B cell (primary cell): ENCODE measurements around the gene CHCHD2. TPM values are rescaled to one million over a fixed set of nuclear protein-coding genes. Genes with fewer than 3 reads are reported as not detected.

Experiments
- ATAC-seq: fragments of 200-7000 bp; cut with Tn5 transposase; one replicate; pipeline ENCODE4 v1.10.0; 2021; ENCODE audit warnings: low read depth, mild to moderate bottlenecking, moderate number of reproducible peaks, moderate library complexity
- CTCF ChIA-PET: fragments of 350-600 bp; sonication (Branson Sonifier 250); formaldehyde crosslinking; loops from one replicate; lab custom pipeline; 2021; ENCODE audit warnings: antibody characterized with exemption, inconsistent platforms; lab: Charles Lee
- POLR2A ChIA-PET: fragments of 350-600 bp; sonication (Branson Sonifier 250); formaldehyde crosslinking; loops from one replicate; lab custom pipeline; 2021; ENCODE audit warnings: antibody characterized with exemption; lab: Charles Lee
- DNase-seq: peaks from one replicate; pipeline ENCODE4 v3.0.0; 2013
- H2AFZ ChIP-seq: 2 replicates; pipeline ENCODE4 v1.6.1; 2012; ENCODE audit warnings: mild to moderate bottlenecking, low read depth, low read length; ENCODE audit not compliant: insufficient read depth, poor library complexity, severe bottlenecking
- H3K27ac ChIP-seq, 2 donors: 1 replicate in 1 of 2; 2 replicates in 1 of 2; pipeline ENCODE4 v1.5.1; 2012 to 2013; ENCODE audit warnings: low read length in 2 of 2, mild to moderate bottlenecking in 2 of 2, moderate library complexity in 1 of 2
- H3K27me3 ChIP-seq, 4 experiments: fragments of 200-600 bp in 1 of 4; sonication (generic) in 1 of 4; replicated peaks in 1 of 4; 1 replicate in 2 of 4; 2 replicates in 2 of 4; pipeline versions ENCODE4 v1.6.1 to v1.7.0; 2013 to 2016; ENCODE audit warnings: low read length in 3 of 4, mild to moderate bottlenecking in 2 of 4, mixed read lengths in 1 of 4, moderate library complexity in 1 of 4; ENCODE audit not compliant: insufficient read depth in 4 of 4, control insufficient read depth in 3 of 4; ENCODE audit errors: control extremely low read depth in 1 of 4
- H3K36me3 ChIP-seq, 2 experiments: replicated peaks in 1 of 2; 1 replicate in 1 of 2; 2 replicates in 1 of 2; pipeline versions ENCODE4 v1.6.1 to v1.7.1; 2013; ENCODE audit warnings: low read length in 1 of 2; ENCODE audit not compliant: insufficient read depth in 2 of 2, control insufficient read depth in 1 of 2; ENCODE audit errors: control extremely low read depth in 1 of 2, extremely low read depth in 1 of 2
- H3K4me1 ChIP-seq, 2 donors: fragments of 200-600 bp in 1 of 2; sonication (generic) in 1 of 2; 1 replicate in 1 of 2; 2 replicates in 1 of 2; pipeline versions ENCODE4 v1.5.1 to v1.6.1; 2013 to 2017; ENCODE audit warnings: low read length in 2 of 2; ENCODE audit not compliant: control insufficient read depth in 2 of 2, insufficient read depth in 2 of 2
- H3K4me2 ChIP-seq: replicated peaks from 2 replicates; pipeline ENCODE3; 2012; ENCODE audit warnings: mild to moderate bottlenecking, low read depth, low read length; ENCODE audit not compliant: poor library complexity, severe bottlenecking
- H3K4me3 ChIP-seq, 5 experiments: fragments of 200-600 bp in 1 of 5; sonication (generic) in 1 of 5; 1 replicate in 3 of 5; 2 replicates in 2 of 5; pipeline versions ENCODE4 v1.5.1 to v1.7.0; 2011 to 2016; ENCODE audit warnings: low read length in 4 of 5, mild to moderate bottlenecking in 4 of 5, low read depth in 2 of 5, control low read depth in 1 of 5, moderate library complexity in 1 of 5; ENCODE audit not compliant: insufficient read depth in 1 of 5; ENCODE audit errors: control extremely low read depth in 1 of 5, extremely low read depth in 1 of 5
- H3K79me2 ChIP-seq: fragments of 200-600 bp; sonication (generic); one replicate; pipeline ENCODE4 v1.6.0; 2016; ENCODE audit warnings: low read length; ENCODE audit not compliant: control insufficient read depth, insufficient read depth
- H3K9ac ChIP-seq: fragments of 200-600 bp; sonication (generic); 2 replicates; pipeline ENCODE4 v1.6.1; 2017; ENCODE audit warnings: mild to moderate bottlenecking, low read length, moderate library complexity
- H3K9me3 ChIP-seq, 3 donors: one replicate each; pipeline versions ENCODE4 v1.6.1 to v1.7.1; 2013; ENCODE audit warnings: low read length in 2 of 3; ENCODE audit not compliant: control insufficient read depth in 2 of 3, insufficient read depth in 1 of 3; ENCODE audit errors: control extremely low read depth in 1 of 3
- H4K20me1 ChIP-seq: 2 replicates; pipeline ENCODE4 v1.6.0; 2012; ENCODE audit warnings: mild to moderate bottlenecking, low read length; ENCODE audit not compliant: insufficient read depth, control insufficient read depth, poor library complexity, severe bottlenecking
- H3K27ac Mint-ChIP-seq: one replicate; pipeline ENCODE4 v1.8.0; 2021; ENCODE audit warnings: mixed read lengths
- H3K27me3 Mint-ChIP-seq: one replicate; pipeline ENCODE4 v1.8.0; 2021; ENCODE audit warnings: mixed read lengths
- H3K4me1 Mint-ChIP-seq: one replicate; pipeline ENCODE4 v1.8.0; 2021; ENCODE audit warnings: mixed read lengths
- H3K4me3 Mint-ChIP-seq: one replicate; pipeline ENCODE4 v1.8.0; 2021; ENCODE audit warnings: mixed read lengths
- H3K9me3 Mint-ChIP-seq: one replicate; pipeline ENCODE4 v1.8.0; 2022; ENCODE audit warnings: mixed read lengths; ENCODE audit not compliant: insufficient read depth
- CTCF ChIP-seq: fragments of 200-600 bp; IDR thresholded peaks from one replicate; pipeline ENCODE4 v1.8.0; 2022; ENCODE audit warnings: antibody characterized with exemption, mild to moderate bottlenecking
- EZH2 ChIP-seq: IDR thresholded peaks from 2 replicates; pipeline ENCODE4 v1.6.1; 2012; ENCODE audit warnings: borderline replicate concordance, low read depth, mild to moderate bottlenecking, moderate library complexity, low read length; ENCODE audit not compliant: insufficient read depth, poor library complexity, severe bottlenecking
- WGBS: methylation state at CpG from one replicate; pipeline ENCODE4 v1.1.5; 2013; ENCODE audit warnings: missing lambda C conversion rate; ENCODE audit not compliant: insufficient coverage; 5-methylcytosine and 5-hydroxymethylcytosine counted together
- intact Hi-C: fragments of 100-400 bp; cut with micrococcal nuclease; formaldehyde crosslinking; loops from one replicate; pipeline ENCODE4 v1.10.0; 2022
- polyA plus RNA-seq: library from polyadenylated mRNA; depleted of rRNA; stranded (reverse); fragments of >200 nt; gene quantifications from 2 replicates; pipeline ENCODE4 v1.2.3, GENCODE V29; 2012
- small RNA-seq: library from RNA; depleted of rRNA; stranded (forward); fragments of <200 nt; gene quantifications from one replicate; pipeline ENCODE3, GENCODE V24; 2012; ENCODE audit warnings: low replicate concordance, low read depth; ENCODE audit not compliant: insufficient read length
- total RNA-seq, 2 donors: library from RNA; stranded (reverse); fragments of 120-200 nt in 1 of 2; gene quantifications; 1 replicate in 1 of 2; 2 replicates in 1 of 2; pipeline versions ENCODE4 v1.2.3 to v1.2.4, GENCODE V29; 2013 to 2022

Gene CHCHD2
- total and polyA plus RNA-seq, 2 donors (not counting 1 experiment from before 2014, with no cell fraction given): 166 to 286 TPM

- Histone ChIP-seq H3K9me3 (no peaks in the 10 kb centered on the region), H3K4me1 (peaks cover 17 to 25% of the 10 kb centered on the region in 2 donors), H4K20me1 (no peaks in the 10 kb centered on the region), H3K27me3 (no peaks in the 10 kb centered on the region), H3K4me3 (no peak overlapping the region), H3K27ac (peak overlapping the region in 1 of 2 donors; percentile 22), H3K36me3 (peaks cover 7 to 41% of the 10 kb centered on the region in 2 experiments), H3K9ac (no peak overlapping the region), H2AFZ (no peak overlapping the region), H3K4me2 (no peak overlapping the region), H3K79me2 (peaks cover 21% of the 10 kb centered on the region)
- Mint-ChIP-seq H3K9me3 (no peaks in the 10 kb centered on the region), H3K27ac (no peak overlapping the region), H3K4me1 (peaks cover 30% of the 10 kb centered on the region), H3K4me3 (peak overlapping the region; percentile 57), H3K27me3 (no peaks in the 10 kb centered on the region)
- DNase-seq (no peak), ATAC-seq (no peak)
- POLR2A ChIA-PET: no interaction called here
- 74% methylated on average over 8 of the region's 9 CpGs for WGBS
- no peak for TF ChIP-seq EZH2
- TF ChIP-seq CTCF: no peak
- intact Hi-C loops: loop anchor here (5.0 kb wide), 1 partner anchor 166 kb away; the partner anchor contains the start of gene ZNF713
- CTCF ChIA-PET: interaction anchor here (1.2 to 1.9 kb wide), 3 partner anchors 12 to 20 kb away, joined by 3 to 10 read pairs (median 4); no protein-coding TSS in a partner anchor
Measured at GRCh38 chr7:56053379-56053778, 52.9 kb downstream of the CHCHD2 start.

Small RNA genes within 50 kb of the gene (small RNA-seq; reads per million reads assigned to genes)
- gene SNORA15 (not detected), gene SNORA22B (not detected)

Other genes with a start within 250 kb of the CHCHD2 start
- gene SEPTIN14, start 243.7 kb downstream of the CHCHD2 start, total RNA-seq: not detected in 2 replicates
- not detected in 2 replicates for gene SEPTIN14, start 243.7 kb downstream of the CHCHD2 start, polyA plus RNA-seq
- 4.3 and 4.8 TPM in 2 replicates for gene ZNF713, start 219.0 kb downstream of the CHCHD2 start, total RNA-seq
- 0.88 and 1.2 TPM in 2 replicates for gene ZNF713, start 219.0 kb downstream of the CHCHD2 start, polyA plus RNA-seq
- gene MRPS17, start 154.6 kb downstream of the CHCHD2 start, total RNA-seq: 10.3 and 13.0 TPM in 2 replicates
- 4.2 and 5.1 TPM in 2 replicates for gene MRPS17, start 154.6 kb downstream of the CHCHD2 start, polyA plus RNA-seq
- 40.4 and 42.6 TPM in 2 replicates for gene NIPSNAP2, start 141.9 kb downstream of the CHCHD2 start, total RNA-seq
- gene NIPSNAP2, start 141.9 kb downstream of the CHCHD2 start, polyA plus RNA-seq: 19.6 and 22.0 TPM in 2 replicates
- 4.1 and 6.2 TPM in 2 replicates for gene PSPH, start 55.0 kb downstream of the CHCHD2 start, total RNA-seq
- gene PSPH, start 55.0 kb downstream of the CHCHD2 start, polyA plus RNA-seq: 1.9 and 2.0 TPM in 2 replicates
- 71.3 and 79.0 TPM in 2 replicates for gene CCT6A, start 54.7 kb downstream of the CHCHD2 start, total RNA-seq
- 40.3 and 55.3 TPM in 2 replicates for gene CCT6A, start 54.7 kb downstream of the CHCHD2 start, polyA plus RNA-seq
- gene SUMF2, start 42.2 kb downstream of the CHCHD2 start, total RNA-seq: 112 and 115 TPM in 2 replicates
- gene SUMF2, start 42.2 kb downstream of the CHCHD2 start, polyA plus RNA-seq: 101 TPM in 2 replicates
- gene PHKG1, start 13.5 kb downstream of the CHCHD2 start, total RNA-seq: 3.3 and 4.0 TPM in 2 replicates
- gene PHKG1, start 13.5 kb downstream of the CHCHD2 start, polyA plus RNA-seq: 1.9 and 2.1 TPM in 2 replicates
- not detected in 2 replicates for gene NUPR2, start 9.9 kb upstream of the CHCHD2 start, total RNA-seq
- not detected in 2 replicates for gene NUPR2, start 9.9 kb upstream of the CHCHD2 start, polyA plus RNA-seq